ENCODE measurements around the gene ABHD1.

- TF ChIP-seq SP2 (tag by site-specific recombination; IDR thresholded peaks at IDR 0.05) (no peak), KLF8 (tag by site-specific recombination; IDR thresholded peaks at IDR 0.05) (no peak), REPIN1 (tag by site-specific recombination; IDR thresholded peaks at IDR 0.05; ENCODE audit: low read depth) (no peak), YY1 (tag by site-specific recombination; IDR thresholded peaks at IDR 0.05) (no peak), ZNF391 (tag by site-specific recombination; IDR thresholded peaks at IDR 0.05; ENCODE audit: borderline replicate concordance, low read depth) (no peak), ZNF621 (tag by site-specific recombination; IDR thresholded peaks at IDR 0.05) (no peak), IKZF3 (tag by site-specific recombination; IDR thresholded peaks at IDR 0.05) (no peak), CTCF (tag by site-specific recombination; IDR thresholded peaks at IDR 0.05) (no peak)
Observed at GRCh38 chr2:27121906-27122305, 1.7 kb upstream of the ABHD1 start.

Measured in HEK293 (cell line).